HepG2 (cell line): ENCODE results near the gene PEX3. TPM values are rescaled to one million over a fixed set of nuclear protein-coding genes. Genes with fewer than 3 reads are reported as not detected.

Source experiments
- ATAC-seq: fragments of 200-7000 bp; cut with Tn5 transposase; 3 replicates; pipeline ENCODE4 v1.9.1; 2020; ENCODE audit warnings: mild to moderate bottlenecking, moderate library complexity
- BruUV-seq: library from RNA; stranded (reverse); fragments of 400-500 nt; replicated peaks from 2 replicates; lab custom pipeline; 2021; lab: Mats Ljungman, UMichigan
- CTCF ChIA-PET: fragments of 300-600 bp; formaldehyde crosslinking; extraction: SDS; loops from one replicate; lab custom pipeline; 2021; ENCODE audit warnings: low total read pairs, inconsistent platforms, low intra/inter-chr PET ratio; lab: Yijun Ruan, JAX
- POLR2A ChIA-PET: fragments of 350-600 bp; sonication (Branson Sonifier 250); formaldehyde crosslinking; loops from one replicate; lab custom pipeline; 2020; ENCODE audit warnings: antibody characterized with exemption, inconsistent platforms; lab: Yijun Ruan, JAX
- DNase-seq: peaks from one replicate; pipeline ENCODE4 v3.0.0-alpha.2; 2015; ENCODE audit warnings: low spot score
- FAIRE-seq: peaks from 3 replicates; lab custom pipeline; 2011; peaks lifted over from hg19 to GRCh38; lab: Jason Lieb, UNC
- H2AFZ ChIP-seq: one replicate; pipeline ENCODE4 v1.6.1; 2011; ENCODE audit warnings: low read length, inconsistent platforms
- H3K27ac ChIP-seq: fragments of 300-600 bp; 3 replicates; pipeline ENCODE4 v1.8.0; 2011; ENCODE audit warnings: mixed run types, mild to moderate bottlenecking, mixed read lengths, low read length, inconsistent platforms; ENCODE audit not compliant: insufficient read depth; ENCODE audit errors: extremely low read length
- H3K27me3 ChIP-seq, 2 experiments: fragments of 200-600 bp in 1 of 2; 2 replicates in 1 of 2; 3 replicates in 1 of 2; pipeline versions ENCODE4 v1.6.0 to v1.8.0; 2011; ENCODE audit warnings: low read length in 2 of 2, mild to moderate bottlenecking in 2 of 2, moderate library complexity in 2 of 2, inconsistent platforms in 1 of 2; ENCODE audit not compliant: insufficient read depth in 2 of 2, control insufficient read depth in 1 of 2
- H3K36me3 ChIP-seq, 2 experiments: fragments of 200-600 bp in 1 of 2; replicated peaks in 1 of 2; 2 replicates in 1 of 2; 3 replicates in 1 of 2; pipeline versions ENCODE4 v1.5.1 to v1.8.0; 2011; ENCODE audit warnings: low read length in 2 of 2, inconsistent platforms in 1 of 2; ENCODE audit not compliant: insufficient read depth in 2 of 2, control insufficient read depth in 1 of 2
- H3K4me1 ChIP-seq: 2 replicates; pipeline ENCODE4 v1.5.1; 2012; ENCODE audit warnings: low read length, inconsistent platforms; ENCODE audit not compliant: insufficient read depth
- H3K4me2 ChIP-seq: 2 replicates; pipeline ENCODE4 v1.6.0; 2011; ENCODE audit warnings: low read depth, low read length, inconsistent platforms
- H3K4me3 ChIP-seq, 3 experiments: fragments of 200-600 bp in 1 of 3; sonication (generic), shearing (Covaris generic) in 1 of 3; replicated peaks in 1 of 3; 2 replicates each; pipeline ENCODE4 v1.5.1; 2011 to 2016; ENCODE audit warnings: low read length in 3 of 3, inconsistent platforms in 2 of 3, low read depth in 2 of 3, mild to moderate bottlenecking in 2 of 3, control low read depth in 1 of 3, mixed read lengths in 1 of 3; ENCODE audit not compliant: insufficient read depth in 1 of 3
- H3K79me2 ChIP-seq: one replicate; pipeline ENCODE4 v1.6.1; 2011; ENCODE audit warnings: low read length, inconsistent platforms; ENCODE audit not compliant: insufficient read depth
- H3K9ac ChIP-seq: 2 replicates; pipeline ENCODE4 v1.6.0; 2011; ENCODE audit warnings: mild to moderate bottlenecking, low read depth, low read length, inconsistent platforms; ENCODE audit not compliant: insufficient read depth
- H3K9me3 ChIP-seq: 2 replicates; pipeline ENCODE4 v1.5.1; 2012; ENCODE audit warnings: mild to moderate bottlenecking, low read length
- H4K20me1 ChIP-seq: 2 replicates; pipeline ENCODE4 v1.6.0; 2011; ENCODE audit warnings: inconsistent platforms, mild to moderate bottlenecking, low read length, moderate library complexity; ENCODE audit not compliant: insufficient read depth
- ARNT2 ChIP-seq: sonication (generic); formaldehyde crosslinking; IDR thresholded peaks from 2 replicates; pipeline ENCODE4 v1.8.0; 2022; ENCODE audit warnings: mild to moderate bottlenecking, low read depth, missing genetic modification reagents, moderate library complexity
- CBX1 ChIP-seq: IDR thresholded peaks from one replicate; pipeline ENCODE4 v1.6.1; 2016; ENCODE audit warnings: antibody characterized with exemption, low read depth
- CHD4 ChIP-seq: fragments of 200-600 bp; sonication (generic); IDR thresholded peaks from 2 replicates; pipeline ENCODE4 v1.7.0; 2017; ENCODE audit warnings: mild to moderate bottlenecking, low read length, borderline replicate concordance
- GLI4 ChIP-seq: sonication (generic); formaldehyde crosslinking; IDR thresholded peaks from 2 replicates; pipeline ENCODE4 v1.5.1; 2020; ENCODE audit warnings: missing genetic modification reagents, mild to moderate bottlenecking, moderate library complexity, borderline replicate concordance
- HINFP ChIP-seq: sonication (generic); formaldehyde crosslinking; IDR thresholded peaks from 2 replicates; pipeline ENCODE4 v1.4.0; 2020; ENCODE audit warnings: low read depth, mild to moderate bottlenecking, missing genetic modification reagents
- KDM5B ChIP-seq: sonication (generic); formaldehyde crosslinking; IDR thresholded peaks from 2 replicates; pipeline ENCODE4 v1.4.0; 2020; ENCODE audit warnings: missing genetic modification reagents, mild to moderate bottlenecking, borderline replicate concordance
- NFYB ChIP-seq: sonication (generic); formaldehyde crosslinking; IDR thresholded peaks from 2 replicates; pipeline ENCODE4 v1.4.0; 2020; ENCODE audit warnings: missing genetic modification reagents
- PRPF4 ChIP-seq: fragments of 200-400 bp; formaldehyde crosslinking; IDR thresholded peaks from 2 replicates; pipeline ENCODE4 v1.6.1; 2016; ENCODE audit warnings: low read length, low read depth; ENCODE audit not compliant: poor library complexity, severe bottlenecking
- THAP8 ChIP-seq: sonication (generic); formaldehyde crosslinking; IDR thresholded peaks from 2 replicates; pipeline ENCODE4 v1.5.1; 2020; ENCODE audit warnings: missing genetic modification reagents, mild to moderate bottlenecking, borderline replicate concordance
- ZBTB7B ChIP-seq: sonication (generic); formaldehyde crosslinking; IDR thresholded peaks from 2 replicates; pipeline ENCODE4 v1.4.0; 2020; ENCODE audit warnings: missing genetic modification reagents
- ZFP36L1 ChIP-seq: sonication (generic); formaldehyde crosslinking; IDR thresholded peaks from 2 replicates; pipeline ENCODE4 v1.8.0; 2022; ENCODE audit warnings: mild to moderate bottlenecking, missing genetic modification reagents, moderate library complexity
- ZNF234 ChIP-seq: sonication (generic); formaldehyde crosslinking; conservative IDR thresholded peaks from 2 replicates; pipeline ENCODE4 v1.5.1; 2020; ENCODE audit warnings: mild to moderate bottlenecking, missing genetic modification reagents
- ZNF557 ChIP-seq: sonication (generic); formaldehyde crosslinking; IDR thresholded peaks from 2 replicates; pipeline ENCODE4 v1.4.0; 2020; ENCODE audit warnings: missing genetic modification reagents
- ZNF781 ChIP-seq: sonication (generic); formaldehyde crosslinking; IDR thresholded peaks from 2 replicates; pipeline ENCODE4 v1.5.1; 2020; ENCODE audit warnings: borderline replicate concordance, mild to moderate bottlenecking, missing genetic modification reagents; ENCODE audit errors: not compliant biosample characterization
- ZNF790 ChIP-seq: sonication (generic); formaldehyde crosslinking; IDR thresholded peaks from 2 replicates; pipeline ENCODE4 v1.8.0; 2022; ENCODE audit warnings: missing genetic modification reagents, mild to moderate bottlenecking, borderline replicate concordance
- WGBS: methylation state at CpG from one replicate; pipeline ENCODE4 v1.1.6; 2017; ENCODE audit warnings: low lambda C conversion rate; 5-methylcytosine and 5-hydroxymethylcytosine counted together
- in situ Hi-C: cut with HindIII; loops from 2 replicates; pipeline ENCODE4 v1.10.0; 2017; ENCODE audit warnings: low pct_unique_long_range_greater_than_20kb; ENCODE audit not compliant: extremely low pct_ligation_motif_present
- intact Hi-C: fragments of 100-400 bp; cut with micrococcal nuclease; formaldehyde crosslinking; loops from one replicate; pipeline ENCODE4 v1.10.0; 2022; ENCODE audit not compliant: unreplicated experiment
- polyA plus RNA-seq, 8 experiments: library from polyadenylated mRNA; depleted of rRNA in 3 of 8; stranded (reverse) in 7 of 8; unstranded in 1 of 8; fragments of >200 nt; fragmentation: Illumina TruSeq in 4 of 8; extraction: Trizol in 4 of 8; gene quantifications; 2 replicates each; pipeline versions ENCODE4 v1.2.1 to v1.2.3, GENCODE V29; 2011 to 2016; ENCODE audit warnings: low read depth in 4 of 8, missing spikeins in 1 of 8, mixed read lengths in 1 of 8; ENCODE audit not compliant: insufficient read depth in 1 of 8
- total RNA-seq, 5 experiments: library from RNA; depleted of rRNA; stranded (reverse); fragments of >200 nt; fragmentation: Illumina TruSeq; extraction: Trizol; gene quantifications; 2 replicates each; pipeline ENCODE4 v1.2.3, GENCODE V29; 2016; ENCODE audit warnings: low read depth in 1 of 5
- TF ChIP-seq, protein P1 (sequence below), 2 experiments: fragments of 450-650 bp in 1 of 2; sonication (generic) in 1 of 2; formaldehyde crosslinking; IDR thresholded peaks; 2 replicates each; pipeline versions ENCODE4 v1.5.0 to v1.8.0; 2020 to 2022; ENCODE audit warnings: mild to moderate bottlenecking in 1 of 2, missing genetic modification reagents in 1 of 2
- TF ChIP-seq, protein P2 (sequence below): sonication (generic); formaldehyde crosslinking; IDR thresholded peaks from 2 replicates; pipeline ENCODE4 v1.5.1; 2020; ENCODE audit warnings: mild to moderate bottlenecking, missing genetic modification reagents, moderate library complexity

PEX3 gene
- total and polyA plus RNA-seq, 2 of the 13 experiments (the other 11 are each of a cell fraction or from before 2014, with no cell fraction given): 30.9 to 40.8 TPM

- ChIA-PET CTCF (no interaction called here), POLR2A (no interaction called here)
- TF ChIP-seq ZBTB7B (CRISPR knock-in tag): no peak
- TF ChIP-seq, protein P1, sequence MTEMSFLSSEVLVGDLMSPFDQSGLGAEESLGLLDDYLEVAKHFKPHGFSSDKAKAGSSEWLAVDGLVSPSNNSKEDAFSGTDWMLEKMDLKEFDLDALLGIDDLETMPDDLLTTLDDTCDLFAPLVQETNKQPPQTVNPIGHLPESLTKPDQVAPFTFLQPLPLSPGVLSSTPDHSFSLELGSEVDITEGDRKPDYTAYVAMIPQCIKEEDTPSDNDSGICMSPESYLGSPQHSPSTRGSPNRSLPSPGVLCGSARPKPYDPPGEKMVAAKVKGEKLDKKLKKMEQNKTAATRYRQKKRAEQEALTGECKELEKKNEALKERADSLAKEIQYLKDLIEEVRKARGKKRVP (CRISPR knock-in tag; IDR thresholded peaks at IDR 0.05): no peak
- TF ChIP-seq ZNF781 (CRISPR knock-in tag): no peak
- TF ChIP-seq PRPF4: no peak
- TF ChIP-seq, protein P2, sequence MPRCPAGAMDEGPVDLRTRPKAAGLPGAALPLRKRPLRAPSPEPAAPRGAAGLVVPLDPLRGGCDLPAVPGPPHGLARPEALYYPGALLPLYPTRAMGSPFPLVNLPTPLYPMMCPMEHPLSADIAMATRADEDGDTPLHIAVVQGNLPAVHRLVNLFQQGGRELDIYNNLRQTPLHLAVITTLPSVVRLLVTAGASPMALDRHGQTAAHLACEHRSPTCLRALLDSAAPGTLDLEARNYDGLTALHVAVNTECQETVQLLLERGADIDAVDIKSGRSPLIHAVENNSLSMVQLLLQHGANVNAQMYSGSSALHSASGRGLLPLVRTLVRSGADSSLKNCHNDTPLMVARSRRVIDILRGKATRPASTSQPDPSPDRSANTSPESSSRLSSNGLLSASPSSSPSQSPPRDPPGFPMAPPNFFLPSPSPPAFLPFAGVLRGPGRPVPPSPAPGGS: no peak
- no peak for TF ChIP-seq ZNF557
- TF ChIP-seq THAP8 (CRISPR knock-in tag): no peak
- no peak for TF ChIP-seq HINFP (CRISPR knock-in tag)
- TF ChIP-seq CBX1: no peak
- no peak for TF ChIP-seq GLI4
- no peak for TF ChIP-seq ARNT2 (CRISPR knock-in tag)
- TF ChIP-seq ZNF790: no peak
- TF ChIP-seq KDM5B (CRISPR knock-in tag): no peak
- no peak for TF ChIP-seq NFYB (CRISPR knock-in tag)
- TF ChIP-seq CHD4: no peak
- no peak for TF ChIP-seq ZFP36L1 (CRISPR knock-in tag)
- no peak for TF ChIP-seq ZNF234
- in situ Hi-C loops: no loop called here
- DNase-seq: no peak
- WGBS: 92% methylated on average over 7 of the region's 7 CpGs
- no TSS peak for BruUV-seq
- no peaks in the 10 kb centered on the region for H3K79me2 ChIP-seq
- intact Hi-C loops: no loop called here
- no peak overlapping the region for H3K4me2 ChIP-seq
- H3K4me1 ChIP-seq: peaks cover 37% of the 10 kb centered on the region
- no peak overlapping the region for H3K9ac ChIP-seq
- no peak overlapping the region for H3K4me3 ChIP-seq
- no peak overlapping the region for H2AFZ ChIP-seq
- H4K20me1 ChIP-seq: no peaks in the 10 kb centered on the region
- no peaks in the 10 kb centered on the region for H3K36me3 ChIP-seq
- no peaks in the 10 kb centered on the region for H3K9me3 ChIP-seq
- H3K27ac ChIP-seq: no peak overlapping the region
- H3K27me3 ChIP-seq: peaks cover 0 to 19% of the 10 kb centered on the region in 2 experiments; a peak in 3 of 5 replicates
- ATAC-seq: no peak
- FAIRE-seq: no peak
Observed at GRCh38 chr6:143538374-143538773, 87.8 kb downstream of the PEX3 start.
